ENCODE data around the gene RBM5.

Gene RBM5

DNA sequence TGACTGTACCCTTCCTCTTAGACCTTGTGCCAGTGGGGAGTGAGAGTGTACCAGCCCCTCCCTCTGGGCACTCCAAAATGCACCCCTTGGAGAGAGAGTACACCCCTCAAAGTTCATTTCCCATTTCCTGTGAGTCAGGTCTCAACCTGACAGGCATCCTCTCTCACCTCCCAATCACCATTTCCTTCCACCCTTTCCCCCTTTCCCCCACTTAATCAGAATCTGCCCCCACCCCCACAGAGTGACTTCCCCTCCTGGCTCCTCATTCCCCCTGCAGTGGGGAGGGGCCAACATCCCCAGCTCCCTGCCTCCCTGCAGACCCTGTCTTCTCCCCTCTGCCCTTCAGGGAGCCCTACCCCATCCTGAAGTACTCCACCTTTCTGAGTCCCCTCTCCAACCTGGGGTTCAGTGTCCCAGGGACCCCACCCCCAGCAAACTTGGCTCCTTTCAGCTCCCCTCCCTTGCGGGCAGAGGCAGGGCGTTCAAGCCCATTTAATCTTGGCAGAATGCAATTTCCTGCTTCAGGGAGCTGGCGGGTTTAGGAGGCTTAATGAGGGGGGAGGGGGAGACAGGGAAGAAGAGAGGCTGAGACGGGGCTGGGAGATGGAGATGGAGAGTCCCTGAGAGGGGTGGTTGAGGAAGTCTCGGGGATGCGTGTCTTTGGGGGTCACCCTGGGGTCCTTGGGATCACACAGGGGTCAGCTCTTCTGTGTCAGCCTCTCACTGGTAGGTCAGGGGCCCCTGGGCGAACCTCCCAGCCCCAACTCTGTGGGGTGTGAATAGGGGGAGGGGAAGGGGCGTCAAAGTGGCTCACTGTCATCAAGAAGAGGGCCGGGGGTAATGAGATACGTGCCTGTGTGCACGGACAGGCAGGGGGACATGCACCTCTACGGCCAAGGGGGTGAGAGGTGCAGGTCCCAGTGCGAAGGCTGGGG lies 49.8 kb downstream of the RBM5 start:
- no peak for DNase-seq (ENCODE audit: low read depth in 2 of 2)

GRCh38 chr3:50139308-50139707 lies 50.6 kb downstream of the RBM5 start:
- DNase-seq (ENCODE audit: low read depth in 2 of 2): no peak

- no peak for DNase-seq (ENCODE audit: low read depth in 2 of 2)
Observed at GRCh38 chr3:50139718-50140423, 51.2 kb downstream of the RBM5 start.

- DNase-seq (ENCODE audit: low read depth in 2 of 2): no peak
Observed at GRCh38 chr3:50140990-50141389, 52.3 kb downstream of the RBM5 start.

DNA sequence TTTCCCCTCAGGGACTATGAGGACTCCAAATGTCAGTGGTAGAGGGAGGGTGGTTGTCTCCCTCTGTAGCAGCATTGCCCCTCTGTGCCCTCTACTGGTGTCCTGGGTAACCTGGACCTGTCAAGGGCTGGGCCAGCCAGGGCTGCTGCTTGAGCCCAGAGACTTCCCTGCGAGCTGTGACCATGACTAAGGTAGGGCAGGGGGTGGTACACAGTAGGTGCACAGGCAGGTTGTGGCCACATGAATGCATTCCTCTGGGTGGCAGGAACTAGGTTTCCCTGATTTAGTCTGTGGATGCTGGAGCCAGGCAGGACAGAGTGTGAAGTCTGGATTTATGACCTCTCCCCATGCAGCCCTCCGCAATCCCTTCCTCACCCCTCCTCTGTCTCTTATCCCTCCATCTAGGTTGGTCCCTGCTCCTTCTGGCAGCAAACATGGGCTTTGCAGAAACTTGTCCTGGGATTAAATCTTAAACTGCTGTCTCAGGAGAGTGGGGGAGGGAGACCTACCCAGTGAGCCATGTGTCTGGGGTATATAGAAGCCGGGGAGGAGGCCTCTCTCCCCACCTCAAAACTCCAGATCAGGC lies 57.7 kb downstream of the RBM5 start:
- no peak for DNase-seq (ENCODE audit: low read depth in 2 of 2)

DNA sequence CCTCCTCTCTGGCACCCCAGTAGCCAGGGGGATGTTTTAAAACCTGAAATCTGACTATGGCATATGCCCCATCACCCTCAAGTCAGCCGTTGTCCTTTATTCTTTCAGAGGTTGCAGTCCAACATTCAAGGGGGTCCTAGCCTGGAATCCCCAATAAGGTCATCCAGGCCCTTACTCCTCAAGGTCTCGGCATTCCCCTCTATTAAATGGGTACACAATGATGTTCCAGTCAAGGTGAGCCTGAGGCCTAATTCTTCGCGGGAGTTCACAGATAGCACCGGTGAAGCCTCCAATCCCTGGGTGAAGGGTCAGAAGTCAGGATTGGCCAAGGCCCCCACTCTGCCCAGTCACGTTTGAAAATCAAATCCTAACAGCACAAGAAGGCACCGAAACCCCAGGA lies 58.3 kb downstream of the RBM5 start:
- no peak for DNase-seq (ENCODE audit: low read depth in 2 of 2)

DNA sequence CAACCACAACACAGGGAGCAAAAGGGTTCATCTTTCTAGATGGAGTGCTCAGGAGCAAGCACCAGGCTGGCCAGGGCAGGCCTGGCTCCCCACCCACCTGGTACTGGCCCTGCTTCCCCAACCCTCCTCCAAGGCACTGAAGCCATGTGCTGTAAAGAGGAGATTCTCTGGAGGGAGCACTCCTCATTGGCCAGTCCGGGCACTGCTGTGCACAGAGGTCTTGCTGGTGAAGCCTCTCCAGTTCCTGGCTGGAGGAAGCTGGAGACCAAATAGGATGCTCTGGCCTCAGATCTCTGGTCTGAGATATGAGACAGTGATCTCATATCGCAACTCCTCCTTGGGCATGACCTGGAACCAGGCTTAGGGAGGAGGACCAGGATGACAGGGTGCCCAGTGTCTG lies 58.7 kb downstream of the RBM5 start:
- no peak for DNase-seq (ENCODE audit: low read depth in 2 of 2)

- DNase-seq (ENCODE audit: low read depth in 2 of 2): no peak
Observed at GRCh38 chr3:50147861-50148260, 59.1 kb downstream of the RBM5 start.

DNA sequence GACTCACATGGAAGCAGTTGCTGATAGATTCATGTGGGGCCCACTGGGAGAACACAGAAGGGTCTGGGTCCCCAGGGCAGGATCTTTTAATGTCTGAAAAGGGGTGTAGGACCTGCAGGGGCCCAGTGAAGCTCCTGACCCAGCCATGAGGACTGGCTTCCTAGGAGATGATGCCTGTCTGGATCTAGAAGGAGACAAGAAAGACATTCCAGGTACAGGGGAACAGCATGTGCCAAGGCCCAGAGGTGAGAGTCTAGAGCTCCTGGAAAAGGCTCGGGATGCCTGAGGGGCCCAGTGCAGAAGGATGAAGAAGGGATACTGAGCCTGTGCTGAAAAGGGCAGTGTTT lies 61.7 kb downstream of the RBM5 start:
- no peak for DNase-seq (ENCODE audit: low read depth in 2 of 2)

DNA sequence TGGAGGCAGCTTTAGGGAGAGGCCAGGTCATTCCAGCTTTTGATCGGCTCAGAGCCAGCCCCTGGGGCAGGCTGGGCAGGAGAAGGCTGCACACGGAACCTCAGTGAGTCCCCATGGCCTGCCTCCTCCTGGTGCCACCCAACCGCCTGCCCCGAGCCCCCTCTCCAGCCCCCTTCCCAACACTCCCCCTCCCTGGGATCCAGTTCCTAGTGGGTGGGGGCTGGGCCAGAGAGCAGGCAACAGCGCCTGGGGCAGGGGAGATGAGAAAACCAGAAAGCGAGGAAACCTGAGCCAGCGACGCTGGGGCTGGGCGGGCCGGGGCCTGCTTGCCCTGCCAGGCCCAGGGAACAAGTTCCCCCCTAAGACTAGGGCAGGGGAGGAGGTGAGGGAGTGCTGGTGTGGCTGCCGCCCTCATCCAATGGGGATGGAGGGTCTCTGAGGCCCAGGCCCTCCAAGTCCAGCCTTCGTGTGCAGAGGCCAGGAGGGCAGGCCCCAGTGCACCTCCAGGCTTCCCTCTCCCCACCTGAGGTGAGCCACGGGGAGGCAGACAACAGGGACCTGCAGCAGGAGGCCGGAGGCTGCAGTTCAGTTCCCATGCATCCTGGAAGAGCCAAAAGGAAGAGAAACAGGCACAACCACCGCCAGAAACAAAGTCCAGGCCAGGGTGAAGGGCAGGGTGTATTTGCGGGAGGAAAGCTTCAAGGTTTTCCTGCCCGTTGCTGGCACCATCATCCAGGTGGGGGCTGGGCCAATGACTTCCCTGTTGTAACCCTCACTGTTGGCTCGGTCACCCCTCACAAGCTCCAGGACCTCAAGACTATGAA lies 62.4 kb downstream of the RBM5 start:
- no peak for DNase-seq (ENCODE audit: low read depth in 2 of 2)

DNA sequence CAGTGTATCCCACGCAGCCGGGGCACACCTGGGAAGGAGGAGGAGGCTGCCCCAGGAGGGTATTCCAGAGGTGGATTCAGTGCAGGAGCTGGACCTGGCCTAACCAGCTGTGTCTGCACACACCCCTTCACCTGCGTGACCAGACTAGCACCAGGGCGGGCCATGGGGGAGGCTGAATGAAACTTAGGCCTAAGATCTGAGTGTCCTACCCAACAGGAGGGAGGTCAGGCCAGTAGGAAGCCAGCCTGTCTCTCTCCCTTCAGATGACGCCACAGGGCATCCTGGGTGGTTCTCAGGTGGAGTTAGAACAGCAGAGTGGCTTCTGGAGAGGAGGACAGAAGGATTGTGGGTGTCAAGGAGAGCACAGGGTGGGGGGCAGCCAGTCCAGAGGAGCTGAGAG lies 63.0 kb downstream of the RBM5 start:
- DNase-seq (ENCODE audit: low read depth in 2 of 2): no peak

DNA sequence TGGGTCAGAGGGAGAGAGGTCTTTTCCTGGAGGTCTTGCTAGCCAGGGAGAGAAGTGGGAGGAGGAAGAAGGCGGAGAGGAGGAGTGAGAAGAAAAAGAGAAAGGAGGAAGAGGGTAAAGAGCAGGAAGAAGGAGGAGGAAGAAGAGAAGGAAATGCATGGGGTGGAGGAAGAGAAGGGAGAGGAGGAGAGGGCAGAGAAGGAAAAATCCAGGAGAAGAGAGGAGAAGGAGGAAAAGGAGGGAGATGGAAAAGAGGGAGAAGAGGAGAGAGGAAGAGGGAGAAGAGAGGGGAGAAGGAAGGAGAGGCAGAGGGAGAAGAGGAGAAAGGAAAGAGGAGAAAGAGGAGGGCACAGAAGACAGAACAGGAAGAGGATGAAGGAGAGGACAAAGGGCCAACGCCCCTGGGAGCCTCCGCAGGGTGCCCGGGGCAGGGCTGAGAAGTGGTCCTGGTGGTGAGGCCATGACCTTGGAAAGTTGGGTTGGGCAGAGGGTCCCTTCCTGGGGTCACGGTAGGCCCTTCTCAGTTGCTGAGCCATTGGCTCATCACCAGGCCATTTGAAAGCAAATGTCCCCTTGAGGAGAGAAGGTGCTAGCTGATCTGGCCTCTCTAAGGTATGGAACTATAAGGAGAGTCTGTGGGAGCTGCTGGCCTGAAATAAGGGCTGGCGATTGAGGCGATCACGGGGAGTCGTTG lies 65.2 kb downstream of the RBM5 start:
- no peak for DNase-seq (ENCODE audit: low read depth in 2 of 2)

GRCh38 chr3:50154476-50154839 lies 65.7 kb downstream of the RBM5 start:
- DNase-seq (ENCODE audit: low read depth in 2 of 2): no peak

- peak; percentile 17 to 49 for DNase-seq (ENCODE audit: low read depth in 2 of 2)
Observed at GRCh38 chr3:50154840-50155490, 66.2 kb downstream of the RBM5 start, which contains the start of gene SEMA3F. SEMA3F (plus strand) TSS chr3:50155324; CDS start chr3:50159623, 4,299 bp downstream.

- no peak for DNase-seq (ENCODE audit: low read depth in 2 of 2)
Observed at GRCh38 chr3:50155491-50155878, 66.8 kb downstream of the RBM5 start.

GRCh38 chr3:50155891-50156290 lies 67.2 kb downstream of the RBM5 start:
- no peak for DNase-seq (ENCODE audit: low read depth in 2 of 2)

- no peak for DNase-seq (ENCODE audit: low read depth in 2 of 2)
Observed at GRCh38 chr3:50156549-50157493, 68.1 kb downstream of the RBM5 start.

DNA sequence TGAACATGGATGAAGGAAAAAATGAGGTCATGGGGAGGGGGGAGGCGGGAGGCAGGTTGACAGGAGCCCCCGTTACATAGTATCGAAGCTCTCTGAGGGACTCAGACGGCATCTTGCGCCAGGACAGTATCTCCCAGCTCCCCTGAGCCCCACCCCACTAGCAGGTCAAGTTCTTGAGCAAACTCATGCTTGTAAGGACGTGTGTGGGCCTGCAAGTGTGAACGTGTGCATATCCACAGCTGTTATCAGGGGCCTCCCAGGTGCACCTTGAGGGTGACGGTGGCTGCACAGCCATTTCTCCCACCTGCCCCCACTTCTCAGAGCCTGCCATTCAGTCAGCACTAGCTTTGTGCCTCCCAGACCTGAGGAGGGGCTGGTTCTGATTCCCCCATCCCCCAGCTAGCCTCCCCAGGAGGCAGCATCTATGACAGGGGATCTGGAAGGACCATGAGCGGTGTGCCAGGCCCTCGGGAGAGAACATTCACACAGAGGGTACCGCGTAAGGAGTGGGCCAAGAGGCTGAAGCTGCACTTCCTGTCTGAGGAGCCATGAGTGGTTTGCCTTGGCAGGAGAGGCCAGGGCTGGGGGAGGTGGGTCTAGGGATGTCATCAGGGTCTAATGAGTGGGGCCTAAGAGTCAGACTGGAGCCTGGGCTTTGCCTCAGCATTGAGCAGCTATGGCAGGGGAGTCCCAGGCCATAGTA lies 69.3 kb downstream of the RBM5 start:
- no peak for DNase-seq (ENCODE audit: low read depth in 2 of 2)

GRCh38 chr3:50158530-50159146 lies 69.9 kb downstream of the RBM5 start:
- no peak for DNase-seq (ENCODE audit: low read depth in 2 of 2)
